Trophoblast cell (in vitro differentiated cells and primary cell): ENCODE measurements around the gene HSPA1A.
"Not testable (repeated sequence)": the region's sequence is repeated elsewhere in the genome, so short reads cannot be mapped to it uniquely, and the experiment has no call there.

ENCODE experiments used
- DNase-seq, 2 donors: peaks; one replicate each; pipeline ENCODE4 v3.0.0-alpha.2; 2016
- H2AFZ ChIP-seq: 2 replicates; pipeline ENCODE4 v1.6.1; 2013; ENCODE audit warnings: low read length, moderate library complexity, mild to moderate bottlenecking; ENCODE audit not compliant: insufficient read depth, poor library complexity
- H2AK5ac ChIP-seq: 2 replicates; pipeline ENCODE4 v1.6.1; 2013; ENCODE audit warnings: mild to moderate bottlenecking, low read length
- H2BK120ac ChIP-seq: 2 replicates; pipeline ENCODE4 v1.6.1; 2013; ENCODE audit warnings: low read length, mild to moderate bottlenecking, moderate library complexity; ENCODE audit not compliant: insufficient read depth, poor library complexity
- H2BK12ac ChIP-seq: 2 replicates; pipeline ENCODE4 v1.6.1; 2013; ENCODE audit warnings: mild to moderate bottlenecking, low read length, moderate library complexity
- H2BK5ac ChIP-seq: 2 replicates; pipeline ENCODE4 v1.6.1; 2013; ENCODE audit warnings: low read length, low read depth, moderate library complexity, mild to moderate bottlenecking; ENCODE audit not compliant: poor library complexity
- H3K14ac ChIP-seq: 2 replicates; pipeline ENCODE4 v1.6.1; 2013; ENCODE audit warnings: mild to moderate bottlenecking, low read length
- H3K18ac ChIP-seq: 2 replicates; pipeline ENCODE4 v1.6.1; 2013; ENCODE audit warnings: mild to moderate bottlenecking, low read length
- H3K23ac ChIP-seq: 2 replicates; pipeline ENCODE4 v1.6.1; 2013; ENCODE audit warnings: low read length
- H3K27ac ChIP-seq: 2 replicates; pipeline ENCODE4 v1.5.1; 2013; ENCODE audit warnings: low read depth, mild to moderate bottlenecking, inconsistent platforms, low read length, moderate library complexity
- H3K27me3 ChIP-seq: 2 replicates; pipeline ENCODE4 v1.6.1; 2013; ENCODE audit warnings: inconsistent platforms, mild to moderate bottlenecking, low read length, moderate library complexity; ENCODE audit not compliant: insufficient read depth
- H3K36me3 ChIP-seq, 2 experiments: 1 replicate in 1 of 2; 2 replicates in 1 of 2; pipeline ENCODE4 v1.6.1; 2013; ENCODE audit warnings: low read length in 2 of 2, mild to moderate bottlenecking in 2 of 2, moderate library complexity in 1 of 2; ENCODE audit not compliant: insufficient read depth in 2 of 2, control insufficient read depth in 1 of 2
- H3K4ac ChIP-seq: 2 replicates; pipeline ENCODE4 v1.6.1; 2013; ENCODE audit warnings: low read depth, mild to moderate bottlenecking, low read length, moderate library complexity
- H3K4me1 ChIP-seq, 2 experiments: 1 replicate in 1 of 2; 2 replicates in 1 of 2; pipeline ENCODE4 v1.6.1; 2013; ENCODE audit warnings: low read length in 2 of 2, mild to moderate bottlenecking in 2 of 2, moderate library complexity in 1 of 2; ENCODE audit not compliant: insufficient read depth in 2 of 2, control insufficient read depth in 1 of 2
- H3K4me2 ChIP-seq: 2 replicates; pipeline ENCODE4 v1.6.1; 2013; ENCODE audit warnings: inconsistent platforms, mild to moderate bottlenecking, low read length, moderate library complexity
- H3K4me3 ChIP-seq: 2 replicates; pipeline ENCODE4 v1.5.1; 2013; ENCODE audit warnings: mild to moderate bottlenecking, low read depth, low read length, inconsistent platforms
- H3K79me1 ChIP-seq: one replicate; pipeline ENCODE4 v1.6.1; 2013; ENCODE audit warnings: low read length
- H3K79me2 ChIP-seq: 2 replicates; pipeline ENCODE4 v1.6.1; 2013; ENCODE audit warnings: low read length, mild to moderate bottlenecking; ENCODE audit not compliant: control insufficient read depth, insufficient read depth, poor library complexity
- H3K9ac ChIP-seq: 2 replicates; pipeline ENCODE4 v1.6.1; 2013; ENCODE audit warnings: mild to moderate bottlenecking, low read length
- H3K9me3 ChIP-seq: 2 replicates; pipeline ENCODE4 v1.6.1; 2013; ENCODE audit warnings: low read depth, mild to moderate bottlenecking, control low read depth, inconsistent platforms, low read length; ENCODE audit not compliant: insufficient read depth
- H4K12ac ChIP-seq: 2 replicates; pipeline ENCODE4 v1.6.1; 2013; ENCODE audit warnings: low read depth, mild to moderate bottlenecking, low read length, moderate library complexity
- H4K8ac ChIP-seq: 2 replicates; pipeline ENCODE4 v1.6.1; 2013; ENCODE audit warnings: low read depth, mild to moderate bottlenecking, low read length, moderate library complexity
- H4K91ac ChIP-seq: one replicate; pipeline ENCODE4 v1.6.1; 2013; ENCODE audit warnings: low read depth, mild to moderate bottlenecking, low read length, moderate library complexity
- WGBS: extraction: QIAGEN DNeasy Blood & Tissue Kit; methylation state at CpG from one replicate; pipeline ENCODE4 v1.1.7; 2013; ENCODE audit warnings: missing lambda C conversion rate; ENCODE audit not compliant: insufficient read length, insufficient coverage; ENCODE audit errors: extremely low coverage; 5-methylcytosine and 5-hydroxymethylcytosine counted together

HSPA1A gene

DNA sequence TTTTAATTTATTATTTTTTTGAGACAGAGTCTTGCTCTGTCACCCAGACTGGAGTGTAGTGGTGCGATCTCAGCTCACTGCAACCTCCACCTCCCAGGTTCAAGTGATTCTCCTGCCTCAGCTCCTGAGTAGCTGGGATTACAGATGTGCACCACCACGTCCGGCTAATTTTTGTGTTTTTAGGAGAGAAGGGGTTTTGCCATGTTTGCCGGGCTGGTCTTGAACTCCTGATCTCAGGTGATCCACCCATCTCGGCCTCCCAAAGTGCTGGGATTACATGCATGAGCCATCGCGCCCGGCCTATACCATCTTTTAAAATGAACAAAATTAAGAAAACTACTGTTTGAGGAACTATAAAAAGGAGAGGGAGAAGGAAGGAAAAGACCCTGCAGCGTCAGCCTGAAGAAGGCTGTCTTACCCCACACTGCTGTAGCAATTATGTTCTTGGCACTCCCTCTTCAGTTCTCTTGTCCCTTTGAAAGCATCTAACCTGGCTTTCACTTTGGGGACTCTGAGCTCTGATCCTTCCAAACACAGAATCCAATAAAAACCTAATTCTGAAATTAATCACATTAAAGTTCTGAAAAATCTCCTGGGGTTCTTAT is 8.4 kb downstream of the HSPA1A start:
- WGBS, result no CpG with 5 or more reads among the region's 9 CpGs
- not testable (repeated sequence) for H2AK5ac ChIP-seq, H4K12ac ChIP-seq

DNA sequence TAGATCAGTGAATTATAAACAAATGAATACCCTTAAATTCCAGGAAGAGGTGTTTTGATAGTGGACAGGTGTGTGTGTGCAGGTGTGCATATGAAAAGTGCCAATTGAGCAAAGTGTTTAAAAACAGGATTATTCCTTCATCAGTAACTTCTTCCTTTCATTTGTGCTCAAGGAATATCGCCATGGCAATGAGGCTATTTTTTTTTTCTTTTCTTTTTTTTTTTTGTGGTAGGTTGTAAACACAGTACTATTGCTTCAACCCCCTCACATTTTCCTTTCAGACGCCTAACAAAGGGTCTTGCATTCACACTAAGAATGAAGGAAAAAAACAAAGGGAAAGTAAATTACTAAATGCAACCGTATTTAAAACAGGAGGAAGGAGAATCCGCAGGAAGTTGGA is 10.2 kb downstream of the HSPA1A start:
- Histone ChIP-seq H3K4me1 (peaks cover 7 to 21% of the 10 kb centered on the region in 2 experiments), H3K79me2 (peaks cover 8% of the 10 kb centered on the region), H2BK12ac (no peak overlapping the region), H3K36me3 (no peaks in the 10 kb centered on the region), H3K18ac (no peak overlapping the region), H3K79me1 (peaks cover 26% of the 10 kb centered on the region), H2BK5ac (peak overlapping the region; percentile 75), H3K27me3 (no peaks in the 10 kb centered on the region), H3K14ac (no peak overlapping the region), H4K8ac (no peak overlapping the region), H2AK5ac (no peak overlapping the region), H4K12ac (no peak overlapping the region), H3K4ac (peak overlapping the region; percentile 75), H3K4me2 (peak overlapping the region; percentile 52), H3K9ac (no peak overlapping the region), H3K4me3 (no peak overlapping the region), H2AFZ (no peak overlapping the region), H4K91ac (no peak overlapping the region), H3K23ac (no peak overlapping the region), H2BK120ac (no peak overlapping the region), H3K9me3 (no peaks in the 10 kb centered on the region), H3K27ac (peak overlapping the region; percentile 87)
- no CpG with 5 or more reads among the region's 4 CpGs for WGBS
- DNase-seq, result no peak

More for the DNA sequence above, 8.4 kb downstream of the HSPA1A start:
- not testable (repeated sequence) for H2AFZ ChIP-seq, H3K79me2 ChIP-seq, H3K36me3 ChIP-seq, H3K27me3 ChIP-seq, H3K18ac ChIP-seq, H2BK5ac ChIP-seq, H3K4me2 ChIP-seq, H2BK120ac ChIP-seq, H3K4ac ChIP-seq, H3K9me3 ChIP-seq, H3K9ac ChIP-seq, DNase-seq, H3K27ac ChIP-seq, H3K14ac ChIP-seq, H3K23ac ChIP-seq, H4K8ac ChIP-seq, H3K4me3 ChIP-seq
- Histone ChIP-seq H4K91ac (peak overlapping the region; percentile 43), H3K4me1 (peaks cover 7 to 19% of the 10 kb centered on the region in 2 experiments), H3K79me1 (peaks cover 24% of the 10 kb centered on the region), H2BK12ac (peak overlapping the region; percentile 36)

DNA sequence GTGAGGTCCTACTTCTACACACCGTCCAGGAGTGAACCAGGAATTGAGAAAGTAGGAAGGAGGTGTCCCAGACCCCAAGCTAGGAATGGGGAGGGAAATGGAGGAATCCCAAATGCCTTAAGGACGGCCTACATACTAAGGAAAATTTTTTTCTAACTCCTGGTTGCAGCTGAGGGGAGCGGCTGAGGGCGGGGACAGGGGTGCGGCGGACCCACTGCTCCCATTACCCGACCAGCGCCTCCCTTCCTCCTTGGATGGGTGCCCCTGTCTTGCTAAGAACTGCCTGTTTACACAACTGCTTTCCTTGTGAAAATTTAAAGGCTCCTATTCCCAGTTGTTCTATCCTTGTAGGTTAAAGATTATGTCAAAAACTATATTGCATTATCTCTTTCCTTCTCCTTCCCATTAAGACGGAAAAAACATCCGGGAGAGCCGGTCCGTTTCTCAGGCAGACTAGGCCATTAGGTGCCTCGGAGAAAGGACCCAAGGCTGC is 11.5 kb downstream of the HSPA1A start:
- peaks cover 13 to 20% of the 10 kb centered on the region in 2 experiments for H3K4me1 ChIP-seq
- no CpG with 5 or more reads among the region's 13 CpGs for WGBS

DNA sequence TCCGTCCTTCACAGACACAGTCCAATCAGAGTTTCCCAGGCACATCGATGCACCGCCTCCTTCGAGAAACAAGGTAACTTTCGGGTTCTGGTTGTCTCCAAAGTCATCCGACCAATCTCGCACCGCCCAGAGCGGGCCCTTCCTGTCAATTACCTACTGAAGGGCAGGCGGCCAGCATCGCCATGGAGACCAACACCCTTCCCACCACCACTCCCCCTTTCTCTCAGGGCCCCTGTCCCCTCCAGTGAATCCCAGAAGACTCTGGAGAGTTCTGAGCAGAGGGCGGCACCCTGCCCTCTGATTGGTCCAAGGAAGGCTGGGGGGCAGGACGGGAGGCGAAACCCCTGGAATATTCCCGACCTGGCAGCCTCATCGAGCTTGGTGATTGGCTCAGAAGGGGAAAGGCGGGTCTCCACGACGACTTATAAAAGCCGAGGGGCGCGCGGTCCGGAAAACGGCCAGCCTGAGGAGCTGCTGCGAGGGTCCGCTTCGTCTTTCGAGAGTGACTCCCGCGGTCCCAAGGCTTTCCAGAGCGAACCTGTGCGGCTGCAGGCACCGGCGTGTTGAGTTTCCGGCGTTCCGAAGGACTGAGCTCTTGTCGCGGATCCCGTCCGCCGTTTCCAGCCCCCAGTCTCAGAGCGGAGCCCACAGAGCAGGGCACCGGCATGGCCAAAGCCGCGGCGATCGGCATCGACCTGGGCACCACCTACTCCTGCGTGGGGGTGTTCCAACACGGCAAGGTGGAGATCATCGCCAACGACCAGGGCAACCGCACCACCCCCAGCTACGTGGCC is 12.1 kb downstream of the HSPA1A start, which contains the start of gene HSPA1B:
HSPA1B (plus strand) TSS at position 453 of the 794 bp plus-strand sequence; CDS start at position 666, 213 bp downstream.
- H3K18ac ChIP-seq, result no peak within 1 kb of the TSS
- no peaks in the 10 kb centered on the region for H3K36me3 ChIP-seq
- H3K79me1 ChIP-seq, result peaks cover 15% of the 10 kb centered on the region
- DNase-seq, result peak; percentile 99 to 100
- peak within 1 kb of the TSS; percentile 9 for H2AFZ ChIP-seq
- no peaks in the 10 kb centered on the region for H3K9me3 ChIP-seq
- H3K4me3 ChIP-seq, result peak within 1 kb of the TSS; percentile 68
- no peak within 1 kb of the TSS for H2AK5ac ChIP-seq
- H3K14ac ChIP-seq, result peak within 1 kb of the TSS; percentile 86
- H4K91ac ChIP-seq, result peak within 1 kb of the TSS; percentile 78
- peak within 1 kb of the TSS; percentile 48 for H2BK120ac ChIP-seq
- H3K23ac ChIP-seq, result no peak within 1 kb of the TSS
- peak within 1 kb of the TSS; percentile 75 for H2BK5ac ChIP-seq
- peaks cover 13 to 20% of the 10 kb centered on the region in 2 experiments for H3K4me1 ChIP-seq
- peak within 1 kb of the TSS; percentile 62 for H3K4me2 ChIP-seq
- peaks cover 7% of the 10 kb centered on the region for H3K79me2 ChIP-seq
- H2BK12ac ChIP-seq, result no peak within 1 kb of the TSS
- peak within 1 kb of the TSS; percentile 77 for H3K27ac ChIP-seq
- H3K4ac ChIP-seq, result no peak within 1 kb of the TSS
- H3K9ac ChIP-seq, result peak within 1 kb of the TSS; percentile 41
- H4K12ac ChIP-seq, result no peak within 1 kb of the TSS
- peak within 1 kb of the TSS; percentile 60 for H4K8ac ChIP-seq
- no peaks in the 10 kb centered on the region for H3K27me3 ChIP-seq
- no CpG with 5 or more reads among the region's 56 CpGs for WGBS

More for the DNA sequence above, 11.5 kb downstream of the HSPA1A start:
- Histone ChIP-seq H3K4ac (no peak overlapping the region), H3K18ac (no peak overlapping the region), H2BK120ac (peak overlapping the region; percentile 48), H3K79me1 (peaks cover 20% of the 10 kb centered on the region), H3K23ac (no peak overlapping the region), H3K4me2 (peak overlapping the region; percentile 60), H3K14ac (peak overlapping the region; percentile 30), H2BK12ac (no peak overlapping the region), H2AFZ (no peak overlapping the region), H3K79me2 (peaks cover 9% of the 10 kb centered on the region), H4K91ac (peak overlapping the region; percentile 78), H2AK5ac (no peak overlapping the region), H4K8ac (peak overlapping the region; percentile 60), H3K4me3 (no peak overlapping the region), H3K9ac (peak overlapping the region; percentile 41), H3K27me3 (no peaks in the 10 kb centered on the region), H3K36me3 (no peaks in the 10 kb centered on the region), H2BK5ac (peak overlapping the region; percentile 75), H3K27ac (peak overlapping the region; percentile 77), H3K9me3 (no peaks in the 10 kb centered on the region), H4K12ac (no peak overlapping the region)
- no peak for DNase-seq
